Gastroesophageal sphincter (tissue), 3 donors: ENCODE data around the gene FNBP1.

Source experiments
- POLR2A ChIP-seq, 2 donors: fragments of 450-650 bp; IDR thresholded peaks; one replicate each; pipeline ENCODE4 v1.6.1; 2017; ENCODE audit warnings: antibody characterized with exemption in 2 of 2, mild to moderate bottlenecking in 2 of 2, moderate library complexity in 1 of 2
- TF ChIP-seq, protein P1 (sequence below), 4 experiments: fragments of 200-600 bp in 2 of 4; fragments of 450-650 bp in 2 of 4; sonication (generic) in 1 of 4; IDR thresholded peaks; one replicate each; pipeline ENCODE4 v1.5.1; 2017 to 2019; ENCODE audit warnings: antibody characterized with exemption in 4 of 4, mild to moderate bottlenecking in 2 of 4, moderate library complexity in 2 of 4

DNA sequence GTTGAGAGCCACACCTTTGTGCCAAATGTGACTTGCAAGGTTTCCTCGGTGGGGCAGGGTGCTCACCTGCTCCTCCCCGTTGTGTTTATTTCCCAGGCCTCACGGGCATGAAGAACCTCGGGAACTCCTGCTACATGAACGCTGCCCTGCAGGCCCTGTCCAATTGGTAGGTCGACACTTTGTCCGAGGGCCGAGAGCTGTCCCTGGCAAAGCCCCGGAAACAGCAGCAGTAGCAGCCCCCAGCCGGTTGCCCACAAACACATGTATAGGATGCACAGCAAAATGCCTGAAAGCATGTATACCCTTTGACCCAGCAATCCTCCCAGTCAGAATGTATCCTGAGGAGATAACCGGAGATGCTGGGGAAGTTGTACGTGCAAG is 181.6 kb downstream of the FNBP1 start:
- TF ChIP-seq, protein P1, sequence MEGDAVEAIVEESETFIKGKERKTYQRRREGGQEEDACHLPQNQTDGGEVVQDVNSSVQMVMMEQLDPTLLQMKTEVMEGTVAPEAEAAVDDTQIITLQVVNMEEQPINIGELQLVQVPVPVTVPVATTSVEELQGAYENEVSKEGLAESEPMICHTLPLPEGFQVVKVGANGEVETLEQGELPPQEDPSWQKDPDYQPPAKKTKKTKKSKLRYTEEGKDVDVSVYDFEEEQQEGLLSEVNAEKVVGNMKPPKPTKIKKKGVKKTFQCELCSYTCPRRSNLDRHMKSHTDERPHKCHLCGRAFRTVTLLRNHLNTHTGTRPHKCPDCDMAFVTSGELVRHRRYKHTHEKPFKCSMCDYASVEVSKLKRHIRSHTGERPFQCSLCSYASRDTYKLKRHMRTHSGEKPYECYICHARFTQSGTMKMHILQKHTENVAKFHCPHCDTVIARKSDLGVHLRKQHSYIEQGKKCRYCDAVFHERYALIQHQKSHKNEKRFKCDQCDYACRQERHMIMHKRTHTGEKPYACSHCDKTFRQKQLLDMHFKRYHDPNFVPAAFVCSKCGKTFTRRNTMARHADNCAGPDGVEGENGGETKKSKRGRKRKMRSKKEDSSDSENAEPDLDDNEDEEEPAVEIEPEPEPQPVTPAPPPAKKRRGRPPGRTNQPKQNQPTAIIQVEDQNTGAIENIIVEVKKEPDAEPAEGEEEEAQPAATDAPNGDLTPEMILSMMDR (IDR thresholded peaks at IDR 0.05): no peak
- no peak for TF ChIP-seq POLR2A (IDR thresholded peaks at IDR 0.05)
